HuH-7.5 (cell line): ENCODE measurements around the gene KITLG.
"Not testable (repeated sequence)": the region's sequence is repeated elsewhere in the genome, so short reads cannot be mapped to it uniquely, and the experiment has no call there.

Experiments used
- DNase-seq: peaks from one replicate; pipeline ENCODE4 v3.0.0; 2011; ENCODE audit warnings: low spot score

Gene KITLG

DNA sequence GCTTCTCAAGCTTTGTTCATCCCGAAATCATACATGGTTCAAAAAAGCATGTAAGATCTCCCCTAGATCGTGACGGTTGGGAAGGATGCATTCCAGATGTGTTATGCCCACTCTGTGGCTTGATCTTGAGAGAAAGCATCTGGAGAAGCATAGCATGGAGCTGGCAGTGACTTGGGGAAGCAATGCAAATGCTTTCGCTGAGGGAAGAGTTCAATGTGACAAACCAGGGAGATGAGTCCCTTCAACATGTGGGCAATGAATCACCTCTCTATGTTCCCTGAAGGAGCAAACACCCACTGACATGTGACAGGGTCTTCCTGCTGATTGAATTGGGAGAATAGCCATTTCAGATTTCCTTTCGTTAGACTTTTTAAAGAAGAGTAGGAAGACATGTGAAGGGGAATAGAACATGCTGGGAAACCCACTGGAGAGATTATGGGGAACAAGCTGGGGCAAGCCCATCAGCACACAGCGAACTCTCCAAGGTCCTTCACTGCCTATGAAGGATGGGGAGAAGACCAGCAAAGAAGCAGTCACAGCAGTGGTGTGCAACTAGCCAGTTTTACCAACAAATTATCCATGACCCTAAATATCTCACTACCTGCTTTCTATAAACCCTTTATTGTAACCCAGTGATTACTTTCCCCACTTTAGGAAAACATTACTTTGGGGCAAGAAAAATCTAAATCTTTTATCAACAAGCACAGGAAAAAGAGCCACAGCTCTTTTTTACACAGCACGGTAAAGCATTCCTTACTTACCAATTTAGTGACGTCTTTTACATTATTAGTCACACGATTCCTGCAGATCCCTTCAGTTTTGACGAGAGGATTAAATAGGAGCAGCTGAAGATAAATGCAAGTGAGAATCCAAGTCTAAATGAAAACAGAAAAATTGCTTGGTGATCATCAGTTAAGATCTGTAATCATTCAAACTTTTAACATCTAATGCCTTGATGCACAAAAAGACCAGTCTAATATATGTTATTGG is 35.0 kb downstream of the KITLG start:
- no peak for DNase-seq

DNA sequence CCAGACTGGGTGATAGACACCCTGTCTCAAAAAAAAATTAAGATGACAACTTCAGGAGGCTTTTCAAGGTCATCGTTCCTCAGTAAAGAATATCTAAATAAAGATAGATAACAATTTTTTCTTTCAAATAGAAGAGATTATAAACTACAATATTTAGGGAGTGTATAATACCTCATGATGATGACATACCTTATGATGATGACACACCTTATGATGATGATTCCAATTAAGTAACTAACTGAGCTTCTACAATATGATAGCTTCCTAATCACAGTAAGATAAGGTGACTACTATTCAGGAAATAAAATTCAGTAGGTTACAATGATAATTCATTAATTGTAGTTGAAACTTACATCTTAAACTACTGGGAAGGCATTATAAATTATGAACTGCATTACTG is 40.4 kb downstream of the KITLG start:
- DNase-seq = no peak

- DNase-seq = no peak
Measured at GRCh38 chr12:88538697-88539096, 41.6 kb downstream of the KITLG start.

- DNase-seq = no peak
Measured at GRCh38 chr12:88538250-88538649, 42.0 kb downstream of the KITLG start.

DNA sequence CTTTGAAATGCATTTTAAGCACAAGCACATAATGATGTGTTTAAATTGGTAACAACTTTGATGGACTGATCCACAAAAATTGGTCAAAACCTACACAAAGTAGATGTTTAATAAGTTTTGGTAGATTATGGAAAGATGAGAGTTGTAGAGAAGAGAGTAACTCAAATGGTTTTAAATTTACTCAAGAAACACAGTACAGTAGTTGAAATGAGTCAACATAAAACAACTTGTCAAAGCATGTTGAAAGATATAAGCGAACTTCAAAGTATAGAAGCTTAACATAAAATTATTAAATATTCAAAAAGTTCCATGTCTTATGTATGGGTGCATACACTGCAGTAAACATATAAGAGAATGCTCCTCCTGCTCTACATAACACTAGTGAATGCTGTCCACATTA is 49.4 kb downstream of the KITLG start:
- no peak for DNase-seq

DNA sequence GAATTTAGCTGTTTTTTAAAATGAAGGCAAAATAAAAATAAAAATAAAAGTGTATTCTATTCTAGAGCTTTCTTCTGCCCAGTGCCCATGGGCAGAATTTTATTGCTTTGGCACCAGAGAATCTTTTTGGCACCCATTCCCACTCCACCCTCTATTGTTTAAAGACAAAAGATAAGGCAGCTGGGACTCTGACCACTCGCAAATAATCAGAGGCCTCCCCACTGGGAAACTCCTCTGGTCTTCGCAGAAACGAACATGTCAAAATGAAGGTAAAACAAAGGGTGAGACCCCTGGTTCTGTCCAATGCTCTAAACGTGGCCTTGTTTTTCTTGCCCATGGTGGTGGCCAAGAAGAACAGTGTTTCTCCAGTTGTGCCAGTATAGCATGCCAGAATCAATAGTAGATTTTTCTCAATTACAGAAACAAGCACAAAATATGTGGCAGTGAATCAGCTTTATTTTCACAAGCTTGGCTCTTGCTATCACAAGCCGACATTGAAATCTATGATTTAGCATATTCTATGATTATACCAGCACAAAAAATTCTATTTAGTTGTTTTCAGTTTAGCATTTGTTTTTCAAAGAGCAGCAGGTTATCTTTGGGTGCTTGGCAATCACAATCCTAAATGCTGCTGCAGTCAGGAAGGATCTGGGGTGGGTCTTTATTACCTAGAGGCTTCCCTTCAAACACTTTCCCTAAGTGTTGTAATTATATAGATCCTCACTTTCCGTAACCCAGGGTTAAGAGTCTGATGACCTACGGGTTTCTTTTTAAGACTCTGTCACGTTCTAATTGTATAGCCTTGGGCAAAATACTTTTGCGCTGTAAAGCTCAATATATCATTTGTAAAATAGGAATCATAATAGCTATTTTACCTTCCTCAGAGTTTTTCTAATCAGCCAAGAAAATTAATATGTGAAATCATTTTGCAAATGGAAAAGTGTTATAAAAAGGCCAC is 50.5 kb downstream of the KITLG start:
- no peak for DNase-seq

GRCh38 chr12:88522961-88523360 is 57.3 kb downstream of the KITLG start:
- DNase-seq = no peak

DNA sequence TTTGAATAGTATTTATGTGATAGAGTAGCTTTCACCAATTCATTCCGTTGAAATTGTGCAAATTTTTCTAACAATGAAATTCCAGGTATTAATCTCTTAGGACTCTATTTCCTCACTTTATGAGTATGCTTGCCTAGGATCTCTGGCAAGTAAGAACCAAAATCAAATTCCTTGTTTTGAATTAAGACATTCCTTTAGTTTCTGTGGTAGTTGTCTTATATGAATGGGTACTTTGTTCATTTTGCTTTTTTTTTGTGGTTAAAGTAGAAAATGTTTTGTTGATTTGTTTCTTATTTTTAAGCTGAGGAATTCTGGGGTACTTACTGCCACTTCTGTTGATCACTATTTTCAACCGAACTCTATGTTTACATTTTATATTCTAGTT is 59.8 kb downstream of the KITLG start:
- no peak for DNase-seq

- no peak for DNase-seq
Measured at GRCh38 chr12:88519802-88520435, 60.4 kb downstream of the KITLG start.

DNA sequence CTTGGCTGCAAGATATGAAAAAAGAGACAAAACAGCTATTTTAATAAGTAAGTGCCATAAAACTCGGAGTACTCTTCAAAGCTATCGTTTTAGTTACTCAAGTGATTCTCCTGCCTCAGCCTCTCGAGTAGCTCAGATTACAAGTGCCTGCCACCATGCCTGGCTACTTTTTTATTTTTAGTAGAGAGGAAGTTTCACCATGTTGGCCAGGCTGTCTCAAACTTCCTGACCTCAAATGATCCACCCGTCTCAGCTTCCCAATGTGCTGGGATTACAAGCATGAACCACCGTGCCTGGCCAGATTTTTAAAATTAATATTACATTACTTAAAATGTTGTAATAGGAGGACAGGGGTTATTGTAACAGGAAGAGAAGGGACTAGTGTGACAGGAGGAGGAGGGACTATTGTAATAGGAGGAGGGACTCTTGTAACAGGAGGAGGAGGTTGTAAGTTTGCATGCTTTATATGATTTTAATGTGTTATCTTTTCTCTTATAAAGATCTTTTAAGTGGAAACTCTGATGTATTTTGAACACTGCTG is 61.3 kb downstream of the KITLG start:
- no peak for DNase-seq

- no peak for DNase-seq
Measured at GRCh38 chr12:88516811-88517210, 63.5 kb downstream of the KITLG start.

GRCh38 chr12:88510843-88511242 is 69.4 kb downstream of the KITLG start:
- DNase-seq = no peak

- no peak for DNase-seq
Measured at GRCh38 chr12:88509851-88510250, 70.4 kb downstream of the KITLG start.

GRCh38 chr12:88509347-88509746 is 70.9 kb downstream of the KITLG start:
- no peak for DNase-seq

DNA sequence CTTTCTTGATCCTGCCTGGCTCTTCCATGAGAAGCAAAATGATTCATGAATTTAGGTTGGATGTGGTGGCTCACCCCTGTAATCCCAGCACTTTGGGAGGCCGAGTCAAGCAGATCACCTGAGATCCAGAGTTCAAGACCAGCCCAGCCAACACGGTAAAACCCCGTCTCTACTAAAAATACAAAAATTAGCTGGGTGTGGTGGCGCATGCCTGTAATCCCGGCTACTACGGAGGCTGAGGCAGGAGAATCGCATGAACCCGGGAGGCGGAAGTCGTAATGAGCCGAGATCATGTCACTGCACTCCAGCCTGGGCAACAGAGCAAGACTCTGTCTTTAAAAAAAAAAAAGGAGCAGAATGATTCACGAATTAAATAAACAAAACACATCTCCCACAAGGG is 72.4 kb downstream of the KITLG start:
- not testable (repeated sequence) for DNase-seq

- no peak for DNase-seq
Measured at GRCh38 chr12:88507270-88507669, 73.0 kb downstream of the KITLG start.

- DNase-seq = no peak
Measured at GRCh38 chr12:88505696-88506095, 74.6 kb downstream of the KITLG start.

GRCh38 chr12:88503281-88503703 is 77.0 kb downstream of the KITLG start:
- no peak for DNase-seq

- no peak for DNase-seq
Measured at GRCh38 chr12:88501972-88502938, 78.0 kb downstream of the KITLG start.

DNA sequence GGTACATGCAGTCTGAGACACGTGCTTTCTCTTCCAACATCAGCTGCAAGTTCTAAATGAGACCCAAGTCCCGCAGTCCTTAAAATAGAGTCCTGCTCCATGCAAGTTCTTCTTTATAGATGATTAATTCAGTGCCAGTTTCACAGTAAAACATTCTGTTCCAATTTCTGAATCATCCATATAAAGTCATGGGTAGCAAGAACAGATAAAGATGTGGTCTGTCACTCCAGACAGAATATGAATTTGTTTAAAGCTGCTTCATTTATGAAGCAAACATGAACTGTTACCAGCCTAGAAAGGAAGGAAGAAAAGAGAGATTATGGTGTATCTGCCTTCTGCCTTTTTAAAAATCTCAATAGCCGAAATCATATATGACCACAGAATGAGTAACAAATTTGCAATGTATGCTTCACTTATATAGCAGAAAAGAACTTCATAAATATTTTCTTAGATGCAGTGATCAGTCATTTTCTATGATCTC is 83.3 kb downstream of the KITLG start:
- no peak for DNase-seq

GRCh38 chr12:88496429-88496828 is 83.8 kb downstream of the KITLG start:
- DNase-seq = no peak
